ELR (cell line): ENCODE data around the gene CD276.
"Not testable (repeated sequence)": the region's sequence is repeated elsewhere in the genome, so short reads cannot be mapped to it uniquely, and the experiment has no call there.

ENCODE experiments used
- DNase-seq: peaks from one replicate; pipeline ENCODE4 v3.0.0-alpha.2; 2015; ENCODE audit warnings: low read depth

Gene CD276

GRCh38 chr15:73709686-73710085, 25.5 kb downstream of the CD276 start:
- DNase-seq, result no peak

- DNase-seq, result no peak
Observed at GRCh38 chr15:73710321-73710720, 26.1 kb downstream of the CD276 start.

GRCh38 chr15:73711526-73711925, 27.3 kb downstream of the CD276 start:
- no peak for DNase-seq

GRCh38 chr15:73712107-73712506, 27.9 kb downstream of the CD276 start:
- DNase-seq, result no peak

GRCh38 chr15:73714695-73715301, 30.6 kb downstream of the CD276 start:
- DNase-seq, result no peak

GRCh38 chr15:73715417-73715816, 31.2 kb downstream of the CD276 start:
- no peak for DNase-seq

- DNase-seq, result no peak
Observed at GRCh38 chr15:73716417-73716816, 32.2 kb downstream of the CD276 start.

GRCh38 chr15:73717206-73717605, 33.0 kb downstream of the CD276 start:
- DNase-seq, result no peak

- DNase-seq, result no peak
Observed at GRCh38 chr15:73717802-73718201, 33.6 kb downstream of the CD276 start.

GRCh38 chr15:73718694-73719093, 34.5 kb downstream of the CD276 start:
- no peak for DNase-seq

- no peak for DNase-seq
Observed at GRCh38 chr15:73722425-73722824, 38.2 kb downstream of the CD276 start.

GRCh38 chr15:73723191-73723590, 39.0 kb downstream of the CD276 start:
- no peak for DNase-seq

- DNase-seq, result no peak
Observed at GRCh38 chr15:73724212-73724611, 40.0 kb downstream of the CD276 start.

GRCh38 chr15:73727330-73727976, 43.3 kb downstream of the CD276 start:
- DNase-seq, result peak; percentile 77

- DNase-seq, result not testable (repeated sequence)
Observed at GRCh38 chr15:73732051-73732450, 47.9 kb downstream of the CD276 start.

GRCh38 chr15:73732930-73733329, 48.7 kb downstream of the CD276 start:
- no peak for DNase-seq

GRCh38 chr15:73737535-73737934, 53.4 kb downstream of the CD276 start:
- no peak for DNase-seq

- DNase-seq, result no peak
Observed at GRCh38 chr15:73740152-73741048, 56.2 kb downstream of the CD276 start.

GRCh38 chr15:73741321-73741836, 57.2 kb downstream of the CD276 start:
- DNase-seq, result no peak

GRCh38 chr15:73744293-73744692, 60.1 kb downstream of the CD276 start:
- DNase-seq, result no peak

- DNase-seq, result no peak
Observed at GRCh38 chr15:73745073-73745472, 60.9 kb downstream of the CD276 start.

GRCh38 chr15:73746261-73746660, 62.1 kb downstream of the CD276 start:
- no peak for DNase-seq

GRCh38 chr15:73746883-73747282, 62.7 kb downstream of the CD276 start:
- no peak for DNase-seq
